Activated naive CD8-positive, alpha-beta T cell treated with anti-CD3 and anti-CD28 coated beads for 36 hours (primary cell): ENCODE results near the gene KCNK4. TPM values are rescaled to one million over a fixed set of nuclear protein-coding genes. Genes with fewer than 3 reads are reported as not detected.

Experiments used
- DNase-seq: peaks from one replicate; pipeline ENCODE4 v3.0.0; 2021
- H3K27ac Mint-ChIP-seq: one replicate; pipeline ENCODE4 v1.8.0; 2022; ENCODE audit warnings: mild to moderate bottlenecking, moderate library complexity, mixed read lengths
- H3K27me3 Mint-ChIP-seq: one replicate; pipeline ENCODE4 v1.8.0; 2022; ENCODE audit warnings: mild to moderate bottlenecking, mixed read lengths
- H3K36me3 Mint-ChIP-seq: one replicate; pipeline ENCODE4 v1.8.0; 2021; ENCODE audit warnings: mild to moderate bottlenecking, mixed read lengths
- H3K4me1 Mint-ChIP-seq: one replicate; pipeline ENCODE4 v1.8.0; 2021; ENCODE audit warnings: mixed read lengths
- H3K4me3 Mint-ChIP-seq: one replicate; pipeline ENCODE4 v1.8.0; 2022; ENCODE audit warnings: mild to moderate bottlenecking, moderate library complexity, mixed read lengths
- H3K9me3 Mint-ChIP-seq: one replicate; pipeline ENCODE4 v1.8.0; 2022; ENCODE audit warnings: mixed read lengths
- total RNA-seq, 2 experiments: library from RNA; stranded (reverse); gene quantifications; one replicate each; pipeline ENCODE4 v1.2.3, GENCODE V29; 2021

Gene KCNK4
- total RNA-seq, 2 experiments from 2014 or later, result not detected

DNA sequence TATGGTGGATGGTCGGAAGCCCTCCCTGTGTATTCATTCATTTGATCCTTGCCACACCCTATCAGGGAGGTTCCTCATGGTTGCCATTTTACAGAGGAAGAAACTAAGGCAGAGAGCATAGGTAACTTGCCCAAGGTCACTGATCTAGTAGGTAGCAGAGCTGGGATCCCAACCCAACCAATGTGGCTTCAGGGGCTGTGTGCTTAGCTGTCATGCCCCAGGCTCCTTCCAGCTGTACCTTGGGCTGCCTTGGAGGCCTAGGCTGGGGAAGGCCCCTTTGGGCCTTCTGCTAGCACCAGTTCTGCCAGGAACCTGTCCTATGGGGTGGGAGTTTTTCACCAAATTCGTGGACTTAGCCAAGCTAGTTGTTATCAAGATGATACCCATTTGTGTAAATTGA lies 15.3 kb upstream of the KCNK4 start:
- no peak overlapping the region for H3K4me3 Mint-ChIP-seq
- no peaks in the 10 kb centered on the region for H3K27me3 Mint-ChIP-seq
- no peaks in the 10 kb centered on the region for H3K9me3 Mint-ChIP-seq
- no peak overlapping the region for H3K27ac Mint-ChIP-seq
- peaks cover 6% of the 10 kb centered on the region for H3K4me1 Mint-ChIP-seq
- no peak for DNase-seq
- peaks cover 5% of the 10 kb centered on the region for H3K36me3 Mint-ChIP-seq

DNA sequence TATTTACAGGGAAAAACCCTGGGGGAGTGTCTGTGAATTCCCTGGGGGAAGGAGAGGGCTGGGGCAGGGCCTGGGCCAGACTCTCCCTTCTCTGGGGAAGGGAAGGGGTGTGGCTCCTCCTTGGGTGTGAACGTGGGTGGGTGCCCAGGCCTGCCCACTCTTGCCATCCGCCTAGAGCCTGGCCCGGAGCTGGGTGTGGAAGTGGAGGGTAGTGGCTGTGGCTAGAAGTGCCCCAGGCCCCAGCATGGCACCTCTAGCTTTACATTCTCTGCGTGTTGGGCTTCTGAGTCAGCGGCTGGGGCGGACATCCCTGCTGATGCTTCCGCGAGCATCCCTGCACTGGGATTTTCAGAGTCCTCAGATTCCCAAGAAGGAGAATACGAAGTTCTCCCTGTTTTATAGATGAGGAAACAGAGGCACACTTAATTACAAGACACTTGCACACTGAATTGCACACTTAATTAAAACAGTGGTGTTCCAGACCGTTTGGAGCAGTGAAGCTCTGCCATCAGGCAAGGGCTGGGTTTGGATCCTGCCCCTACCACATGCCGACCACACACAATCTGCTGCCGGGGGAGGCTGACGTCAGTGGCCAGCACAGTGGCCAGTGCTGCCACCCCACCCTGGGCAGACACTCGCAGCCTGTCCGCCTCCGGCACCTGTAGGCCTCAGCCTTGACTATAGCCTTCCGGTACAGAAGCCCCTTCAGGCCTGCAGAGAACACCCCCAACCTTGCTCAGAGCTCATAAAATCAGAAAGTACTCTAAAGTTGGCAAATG lies 14.3 kb upstream of the KCNK4 start:
- Mint-ChIP-seq H3K9me3 (no peaks in the 10 kb centered on the region), H3K27me3 (no peaks in the 10 kb centered on the region), H3K4me1 (peaks cover 8% of the 10 kb centered on the region), H3K27ac (no peak overlapping the region), H3K36me3 (peaks cover 5% of the 10 kb centered on the region), H3K4me3 (no peak overlapping the region)
- DNase-seq, result no peak

DNA sequence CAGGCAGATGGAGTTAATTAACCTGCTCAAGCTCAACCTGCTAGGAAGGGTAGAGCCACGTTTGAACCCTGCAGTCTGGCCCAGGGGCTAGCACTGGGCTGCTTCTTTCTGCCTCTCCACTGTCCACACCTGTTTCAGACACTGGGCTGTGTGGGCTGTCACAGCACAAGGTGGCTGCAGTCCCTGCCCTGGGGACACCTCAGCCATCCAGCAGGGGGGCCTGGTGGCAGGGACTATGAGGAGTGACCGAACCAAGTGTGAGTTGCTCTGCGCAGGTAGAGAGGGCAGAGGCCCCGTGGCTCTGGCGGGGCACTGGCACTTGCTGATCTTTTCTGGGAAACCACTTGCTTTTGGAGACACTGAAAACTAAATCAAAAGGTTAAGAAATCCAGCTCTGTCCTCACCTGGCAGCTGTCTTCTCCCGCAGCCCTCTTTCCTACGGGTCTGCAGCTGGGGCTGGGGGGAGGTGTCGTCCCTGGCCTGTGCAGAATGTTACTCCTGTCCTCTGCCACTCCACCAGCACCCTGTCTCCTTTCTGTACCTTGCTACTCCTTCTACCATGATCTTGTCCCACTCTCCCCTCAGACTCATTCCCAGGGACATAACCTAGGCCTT lies 12.4 kb upstream of the KCNK4 start:
- Mint-ChIP-seq H3K4me1 (peaks cover 2% of the 10 kb centered on the region), H3K27ac (no peak overlapping the region), H3K4me3 (no peak overlapping the region), H3K27me3 (no peaks in the 10 kb centered on the region), H3K36me3 (peaks cover 3% of the 10 kb centered on the region), H3K9me3 (no peaks in the 10 kb centered on the region)
- no peak for DNase-seq

DNA sequence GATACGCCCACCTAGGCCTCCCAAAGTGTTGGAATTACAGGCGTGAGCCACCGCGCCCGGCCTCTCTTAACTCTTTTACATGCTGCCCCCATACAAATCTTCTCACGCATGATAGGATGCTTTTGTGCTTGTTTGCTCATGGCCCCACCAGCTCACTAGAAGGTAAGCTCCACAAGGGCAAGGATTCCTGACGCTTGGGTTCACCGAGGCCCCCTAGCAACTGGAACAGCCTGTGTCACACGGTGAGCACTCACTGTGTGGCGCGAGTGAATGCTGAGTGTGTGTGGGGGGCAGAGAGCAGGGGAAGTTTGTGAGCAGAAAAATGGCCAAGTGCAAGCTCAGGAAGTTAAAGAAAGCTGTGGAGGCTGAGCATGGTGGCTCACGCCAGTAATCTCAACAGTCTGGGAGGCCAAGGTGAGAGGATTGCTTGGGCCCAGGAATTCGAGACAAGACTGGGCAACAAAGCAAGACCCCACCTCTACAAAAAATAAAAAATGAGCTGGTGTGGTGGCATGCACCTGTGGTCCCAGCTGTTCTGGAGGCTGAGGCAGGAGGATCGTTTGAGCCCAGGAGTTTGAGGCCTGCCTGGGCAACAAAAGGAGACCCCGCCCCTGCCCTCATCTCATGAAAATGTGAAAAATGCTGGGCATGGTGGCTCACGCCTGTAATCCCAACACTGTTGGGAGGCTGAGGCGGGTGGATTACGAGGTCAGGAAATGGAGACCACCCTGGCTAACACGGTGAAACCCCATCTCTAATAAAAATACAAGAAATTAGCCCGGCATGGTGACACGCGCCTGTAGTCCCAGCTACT lies 8.9 kb upstream of the KCNK4 start:
- Mint-ChIP-seq H3K9me3 (no peaks in the 10 kb centered on the region), H3K27ac (no peak overlapping the region), H3K36me3 (peaks cover 3% of the 10 kb centered on the region), H3K27me3 (no peaks in the 10 kb centered on the region), H3K4me3 (no peak overlapping the region), H3K4me1 (peaks cover 14% of the 10 kb centered on the region)
- no peak for DNase-seq

DNA sequence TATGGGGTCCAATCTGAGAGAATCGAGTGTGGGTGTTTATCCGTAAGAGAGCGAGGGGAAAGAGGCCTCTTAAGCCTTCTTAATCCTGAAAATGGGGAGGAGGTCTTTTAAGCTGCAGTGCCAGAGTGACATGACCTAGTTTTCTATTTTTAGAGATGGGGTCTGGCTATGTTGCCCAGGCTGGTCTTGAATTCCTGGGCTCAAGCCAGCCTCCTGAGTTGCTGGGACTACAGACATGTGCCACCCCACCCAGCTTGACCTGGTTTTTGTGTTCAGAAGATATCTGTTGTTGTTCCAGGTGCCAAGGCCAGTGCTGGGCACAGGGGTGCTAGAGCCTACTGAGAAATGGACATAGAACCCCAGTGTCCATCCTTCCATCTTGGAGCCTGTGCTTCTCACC lies 8.0 kb upstream of the KCNK4 start:
- H3K27ac Mint-ChIP-seq, result no peak overlapping the region
- no peak for DNase-seq
- H3K9me3 Mint-ChIP-seq, result no peaks in the 10 kb centered on the region
- peak overlapping the region; percentile 32 for H3K4me3 Mint-ChIP-seq
- peaks cover 3% of the 10 kb centered on the region for H3K36me3 Mint-ChIP-seq
- H3K4me1 Mint-ChIP-seq, result peaks cover 14% of the 10 kb centered on the region
- no peaks in the 10 kb centered on the region for H3K27me3 Mint-ChIP-seq

DNA sequence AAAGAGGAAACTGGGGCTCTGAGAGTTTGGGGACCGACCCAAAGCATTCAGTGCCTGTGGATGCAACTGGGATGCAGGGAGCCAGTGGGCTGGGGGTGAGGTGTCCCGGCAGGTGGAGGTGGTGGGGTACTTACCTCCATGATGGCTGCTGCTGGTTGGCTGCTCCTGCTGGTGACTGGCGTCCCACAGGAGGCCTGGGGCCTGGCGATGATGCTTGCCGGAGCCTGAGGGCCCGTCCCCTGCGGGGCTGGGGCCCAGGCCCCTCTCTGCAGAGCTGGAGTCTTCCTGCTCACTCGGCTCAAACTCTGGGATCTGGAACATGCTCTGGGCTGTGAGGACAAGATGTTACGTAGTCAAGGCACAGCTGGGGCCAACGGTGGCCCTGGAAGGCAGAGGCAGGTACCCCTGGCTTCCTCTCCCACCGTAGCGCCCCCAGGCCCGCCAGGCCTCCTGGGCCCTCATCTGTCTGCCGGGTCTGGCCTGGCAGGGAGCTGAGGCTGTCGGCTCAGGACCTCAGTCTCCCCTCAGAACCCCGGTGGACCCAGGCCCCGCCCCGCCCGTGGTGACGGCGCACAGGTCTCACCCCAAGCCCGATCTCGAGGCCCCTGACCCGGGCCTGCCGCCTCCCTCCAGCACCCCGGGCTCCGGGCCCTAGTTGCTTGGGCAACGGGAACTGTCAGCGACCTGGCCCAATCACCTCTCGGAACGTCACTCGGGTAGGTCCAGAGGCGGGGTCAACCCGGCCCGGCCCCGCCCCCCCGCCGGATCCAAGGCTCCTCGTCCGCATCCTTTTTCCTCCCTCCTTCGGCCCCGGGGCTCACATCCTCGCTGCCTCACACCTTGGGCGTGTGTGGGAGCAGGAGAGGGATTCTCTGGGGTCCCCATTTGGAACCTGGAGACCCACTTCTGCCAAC lies 6.8 kb upstream of the KCNK4 start, which contains the start of gene BAD:
Gene BAD, minus strand, starts transcription at position 618 of the 914 bp plus-strand sequence. Its CDS starts 297 bp downstream, at position 321.
- Mint-ChIP-seq H3K27ac (peak within 1 kb of the TSS; percentile 90), H3K9me3 (no peaks in the 10 kb centered on the region), H3K27me3 (no peaks in the 10 kb centered on the region), H3K4me3 (peak within 1 kb of the TSS; percentile 87), H3K36me3 (peaks cover 5% of the 10 kb centered on the region), H3K4me1 (peaks cover 14% of the 10 kb centered on the region)
- peak; percentile 90 for DNase-seq

DNA sequence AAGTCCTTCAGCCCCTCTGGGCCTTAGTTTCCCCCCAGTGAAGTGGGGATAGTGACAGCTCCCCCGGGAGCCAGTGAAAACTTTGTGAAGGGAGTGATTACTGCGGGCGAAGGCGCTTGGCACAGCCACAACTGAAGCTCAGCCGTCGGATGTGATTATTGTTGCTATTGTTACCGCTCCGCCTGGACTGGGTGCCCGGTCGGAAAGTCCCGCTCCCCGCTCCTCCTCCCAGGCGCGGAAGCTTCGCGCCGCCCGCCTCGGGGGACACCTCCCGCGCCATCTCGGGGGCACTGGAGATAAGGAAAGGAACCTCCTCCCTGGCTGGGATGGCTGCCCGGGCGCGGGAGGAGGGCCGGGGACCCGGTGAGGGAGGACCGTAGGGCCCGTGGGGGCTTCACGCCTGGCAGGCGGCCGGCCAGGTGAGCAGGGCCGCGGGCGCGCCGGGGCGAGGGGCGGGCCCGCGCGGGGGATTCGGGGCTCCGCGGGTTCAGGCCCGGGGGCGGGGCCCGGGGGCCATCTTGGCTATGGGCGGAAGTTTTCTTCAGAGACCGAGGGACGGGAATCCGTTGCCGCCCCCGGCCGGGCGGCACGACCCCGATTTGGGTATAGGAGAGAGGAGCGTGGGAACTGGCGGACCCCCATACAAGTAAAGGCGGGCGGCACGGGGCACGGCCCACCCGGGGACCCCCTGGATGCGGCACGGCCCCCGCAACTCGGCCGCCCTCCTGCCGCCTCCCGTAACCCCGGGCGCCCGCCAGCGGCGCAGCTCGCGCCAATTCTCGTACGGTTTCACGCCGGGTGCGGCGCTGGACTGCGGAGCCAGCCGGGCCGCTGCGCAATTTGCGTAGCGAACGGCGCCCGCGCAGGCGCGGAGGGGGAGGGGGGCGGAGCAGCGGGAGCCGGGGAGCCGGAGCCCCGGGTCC lies 5.9 kb upstream of the KCNK4 start, which contains the start of gene GPR137:
Gene GPR137, plus strand, starts transcription at position 887 of the 923 bp plus-strand sequence. CDS start 677 bp downstream, outside the sequence.
- Mint-ChIP-seq H3K27me3 (peaks cover under 1% of the 10 kb centered on the region), H3K27ac (peak within 1 kb of the TSS; percentile 90), H3K36me3 (peaks cover 7% of the 10 kb centered on the region), H3K4me3 (peak within 1 kb of the TSS; percentile 87), H3K9me3 (no peaks in the 10 kb centered on the region), H3K4me1 (peaks cover 14% of the 10 kb centered on the region)
- peak; percentile 91 for DNase-seq

DNA sequence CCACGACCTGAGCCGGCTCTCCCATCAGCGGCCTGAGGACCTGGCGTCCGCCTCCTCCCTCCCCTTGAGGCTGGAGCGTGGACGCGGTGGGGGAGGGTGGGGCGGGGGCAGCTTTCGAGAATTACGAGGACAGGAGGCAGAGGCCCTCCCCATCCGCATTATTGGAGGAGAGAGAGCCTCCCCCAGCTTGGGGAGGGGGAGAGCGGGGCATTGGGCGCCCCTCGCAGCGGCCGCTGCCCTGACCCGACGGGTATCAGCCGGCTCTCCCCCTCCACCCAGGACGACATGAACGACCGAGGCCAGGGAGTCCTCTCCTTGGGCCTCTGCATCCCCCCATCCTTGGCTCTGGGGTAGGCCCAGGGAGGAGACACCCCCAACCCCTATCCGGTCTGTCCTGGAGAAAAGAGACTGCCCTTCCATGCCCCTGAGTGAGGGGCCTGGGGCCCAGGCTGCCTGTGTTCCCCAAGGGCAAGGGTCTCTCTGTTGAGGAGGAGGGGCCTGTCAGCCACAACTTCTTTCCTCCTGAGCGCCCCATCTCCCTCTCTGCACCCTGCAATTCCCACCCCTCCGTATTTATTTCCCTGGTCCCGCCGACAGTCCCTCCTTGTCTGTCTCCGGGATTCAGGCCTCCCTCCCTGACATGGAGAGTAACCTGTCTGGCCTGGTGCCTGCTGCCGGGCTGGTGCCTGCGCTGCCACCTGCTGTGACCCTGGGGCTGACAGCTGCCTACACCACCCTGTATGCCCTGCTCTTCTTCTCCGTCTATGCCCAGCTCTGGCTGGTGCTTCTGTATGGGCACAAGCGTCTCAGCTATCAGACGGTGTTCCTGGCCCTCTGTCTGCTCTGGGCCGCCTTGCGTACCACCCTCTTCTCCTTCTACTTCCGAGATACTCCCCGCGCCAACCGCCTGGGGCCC lies 5.0 kb upstream of the KCNK4 start:
- Mint-ChIP-seq H3K27ac (peak overlapping the region; percentile 66), H3K4me3 (peak overlapping the region; percentile 80), H3K4me1 (peaks cover 16% of the 10 kb centered on the region), H3K9me3 (no peaks in the 10 kb centered on the region), H3K36me3 (peaks cover 7% of the 10 kb centered on the region), H3K27me3 (peaks cover 10% of the 10 kb centered on the region)
- no peak for DNase-seq

DNA sequence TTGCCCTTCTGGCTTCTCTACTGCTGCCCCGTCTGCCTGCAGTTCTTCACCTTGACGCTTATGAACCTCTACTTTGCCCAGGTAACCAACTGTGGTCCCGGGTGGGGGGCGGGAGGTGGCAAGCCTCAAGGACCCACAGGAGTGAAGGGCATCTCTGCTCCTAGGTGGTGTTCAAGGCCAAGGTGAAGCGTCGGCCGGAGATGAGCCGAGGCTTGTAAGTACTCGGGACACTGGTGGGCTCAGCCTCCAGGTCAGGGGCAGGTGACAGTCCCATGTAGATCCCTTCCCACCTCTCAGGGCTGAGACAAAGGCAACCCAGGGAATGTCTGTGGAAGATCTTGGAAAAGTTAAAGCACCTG lies 4.3 kb upstream of the KCNK4 start:
- DNase-seq, result no peak
- Mint-ChIP-seq H3K4me3 (peak overlapping the region; percentile 80), H3K27ac (no peak overlapping the region), H3K27me3 (peaks cover 10% of the 10 kb centered on the region), H3K4me1 (peaks cover 13% of the 10 kb centered on the region), H3K36me3 (peaks cover 5% of the 10 kb centered on the region), H3K9me3 (no peaks in the 10 kb centered on the region)

DNA sequence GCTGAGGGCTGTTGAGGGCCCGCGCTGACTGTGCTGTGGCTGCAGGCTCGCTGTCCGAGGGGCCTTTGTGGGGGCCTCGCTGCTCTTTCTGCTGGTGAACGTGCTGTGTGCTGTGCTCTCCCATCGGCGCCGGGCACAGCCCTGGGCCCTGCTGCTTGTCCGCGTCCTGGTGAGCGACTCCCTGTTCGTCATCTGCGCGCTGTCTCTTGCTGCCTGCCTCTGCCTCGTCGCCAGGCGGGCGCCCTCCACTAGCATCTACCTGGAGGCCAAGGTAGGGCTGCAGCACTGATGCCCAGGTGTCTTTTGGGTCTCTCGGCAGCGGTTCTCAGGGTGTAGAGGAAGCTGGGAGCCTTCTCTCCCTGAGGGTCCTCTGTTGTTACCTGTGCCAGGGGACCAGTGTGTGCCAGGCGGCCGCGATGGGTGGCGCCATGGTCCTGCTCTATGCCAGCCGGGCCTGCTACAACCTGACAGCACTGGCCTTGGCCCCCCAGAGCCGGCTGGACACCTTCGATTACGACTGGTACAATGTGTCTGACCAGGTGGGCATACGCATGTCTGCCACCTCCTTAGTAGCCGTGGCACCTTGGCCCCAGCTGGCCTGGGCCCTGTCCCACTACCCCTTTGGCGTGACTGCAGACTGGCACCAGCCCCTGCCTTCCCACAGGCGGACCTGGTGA lies 3.3 kb upstream of the KCNK4 start:
- H3K9me3 Mint-ChIP-seq, result no peaks in the 10 kb centered on the region
- no peak overlapping the region for H3K27ac Mint-ChIP-seq
- DNase-seq, result no peak
- peaks cover 17% of the 10 kb centered on the region for H3K4me1 Mint-ChIP-seq
- peaks cover 15% of the 10 kb centered on the region for H3K27me3 Mint-ChIP-seq
- H3K4me3 Mint-ChIP-seq, result no peak overlapping the region
- peaks cover 5% of the 10 kb centered on the region for H3K36me3 Mint-ChIP-seq

DNA sequence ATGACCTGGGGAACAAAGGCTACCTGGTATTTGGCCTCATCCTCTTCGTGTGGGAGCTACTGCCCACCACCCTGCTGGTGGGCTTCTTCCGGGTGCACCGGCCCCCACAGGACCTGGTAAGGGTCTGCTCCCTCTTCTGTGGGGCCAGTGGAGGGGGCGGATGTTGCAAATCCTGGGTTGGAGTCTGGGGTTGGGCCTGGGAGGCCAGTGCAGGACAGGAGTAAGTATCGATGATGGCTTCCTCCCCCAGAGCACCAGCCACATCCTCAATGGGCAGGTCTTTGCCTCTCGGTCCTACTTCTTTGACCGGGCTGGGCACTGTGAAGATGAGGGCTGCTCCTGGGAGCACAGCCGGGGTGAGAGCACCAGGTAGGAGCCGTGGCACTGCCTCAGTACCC lies 2.8 kb upstream of the KCNK4 start:
- Mint-ChIP-seq H3K4me3 (no peak overlapping the region), H3K27ac (no peak overlapping the region), H3K27me3 (peaks cover 21% of the 10 kb centered on the region), H3K9me3 (no peaks in the 10 kb centered on the region), H3K4me1 (peaks cover 17% of the 10 kb centered on the region), H3K36me3 (peaks cover 5% of the 10 kb centered on the region)
- DNase-seq, result no peak

DNA sequence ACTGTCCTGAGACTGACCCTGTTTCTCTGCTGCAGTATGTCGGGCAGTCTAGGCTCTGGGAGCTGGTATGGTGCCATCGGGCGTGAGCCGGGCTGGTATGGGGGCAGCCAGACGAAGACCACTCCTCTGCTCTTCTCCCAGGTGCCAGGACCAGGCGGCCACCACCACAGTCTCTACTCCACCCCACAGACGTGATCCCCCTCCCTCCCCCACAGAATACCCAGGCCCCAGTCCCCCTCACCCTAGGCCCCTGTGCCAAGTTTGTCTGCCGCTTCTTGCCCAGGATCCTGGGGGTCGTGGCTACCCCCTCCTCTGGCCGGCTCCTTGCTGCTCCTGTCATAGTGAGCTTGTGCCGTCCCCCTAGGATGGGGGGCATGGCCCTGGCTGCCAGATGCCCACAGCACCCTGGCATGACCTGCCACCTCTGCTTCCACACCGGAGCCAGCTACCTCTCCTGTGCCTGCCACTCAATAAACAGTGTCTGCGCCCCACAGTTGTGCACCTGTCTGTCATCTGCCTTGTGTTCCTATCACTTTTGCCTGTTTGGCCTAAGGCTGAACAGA lies 2.0 kb upstream of the KCNK4 start:
- no peaks in the 10 kb centered on the region for H3K9me3 Mint-ChIP-seq
- H3K27me3 Mint-ChIP-seq, result peaks cover 28% of the 10 kb centered on the region
- H3K4me1 Mint-ChIP-seq, result peaks cover 15% of the 10 kb centered on the region
- no peak for DNase-seq
- peaks cover 5% of the 10 kb centered on the region for H3K36me3 Mint-ChIP-seq
- no peak overlapping the region for H3K4me3 Mint-ChIP-seq
- no peak overlapping the region for H3K27ac Mint-ChIP-seq
